D341Med (cell line): Measurements from ENCODE around the gene SMDT1.
"Not testable (repeated sequence)": the region's sequence is repeated elsewhere in the genome, so short reads cannot be mapped to it uniquely, and the experiment has no call there.

Experiments
- DNase-seq: peaks from one replicate; pipeline ENCODE4 v3.0.0; 2012; ENCODE audit warnings: low spot score

The SMDT1 gene

GRCh38 chr22:42070517-42071422 is 8.7 kb upstream of the SMDT1 start, which contains the start of gene NAGA:
Gene NAGA (minus strand): TSS chr22:42070812. CDS start chr22:42070297, 515 bp downstream.
- peak; percentile 98 for DNase-seq

- DNase-seq = not testable (repeated sequence)
These were observed 8.0 kb upstream of the SMDT1 start for GRCh38 chr22:42071508-42071907.

GRCh38 chr22:42072606-42073330 is 6.7 kb upstream of the SMDT1 start:
- DNase-seq = no peak

GRCh38 chr22:42073621-42074041 is 5.9 kb upstream of the SMDT1 start:
- peak; percentile 9 for DNase-seq

GRCh38 chr22:42074132-42074811 is 5.2 kb upstream of the SMDT1 start, which contains the start of gene PHETA2:
Gene PHETA2 (plus strand): TSS chr22:42074248. CDS start chr22:42077294, 3,046 bp downstream.
- peak; percentile 19 for DNase-seq

- DNase-seq = no peak
These were observed 4.4 kb upstream of the SMDT1 start for GRCh38 chr22:42074846-42075676.

- DNase-seq = peak; percentile 5
These were observed 2.6 kb upstream of the SMDT1 start for GRCh38 chr22:42076764-42077485.

- peak; percentile 20 for DNase-seq
These were observed 1.9 kb upstream of the SMDT1 start for GRCh38 chr22:42077486-42078125.

- no peak for DNase-seq
These were observed 806 bp upstream of the SMDT1 start for GRCh38 chr22:42078469-42079318.

GRCh38 chr22:42080287-42080686 is 787 bp downstream of the SMDT1 start:
- peak; percentile 49 for DNase-seq

- DNase-seq = no peak
These were observed 3.6 kb downstream of the SMDT1 start for GRCh38 chr22:42083119-42083518.

- DNase-seq = no peak
These were observed 5.4 kb downstream of the SMDT1 start for GRCh38 chr22:42084874-42085273.

- DNase-seq = no peak
These were observed 6.6 kb downstream of the SMDT1 start for GRCh38 chr22:42086051-42086450.

- peak; percentile 97 for DNase-seq
These were observed 11.3 kb downstream of the SMDT1 start, which contains the start of gene NDUFA6 for GRCh38 chr22:42090596-42091454. Gene NDUFA6 (minus strand): TSS chr22:42090772. CDS start chr22:42090744, 28 bp downstream.

- no peak for DNase-seq
These were observed 11.9 kb downstream of the SMDT1 start for GRCh38 chr22:42091455-42091782.

GRCh38 chr22:42101199-42101598 is 21.7 kb downstream of the SMDT1 start:
- DNase-seq = no peak

GRCh38 chr22:42104332-42104860 is 24.9 kb downstream of the SMDT1 start:
- DNase-seq = not testable (repeated sequence)

GRCh38 chr22:42108848-42109247 is 29.3 kb downstream of the SMDT1 start:
- no peak for DNase-seq
